GM12801 (cell line): ENCODE results near the gene BDKRB1.

ENCODE experiments used
- CTCF ChIP-seq: IDR thresholded peaks from one replicate; pipeline ENCODE4 v1.5.1; 2011; ENCODE audit warnings: control low read depth; ENCODE audit not compliant: insufficient read length; ENCODE audit errors: extremely low read depth

BDKRB1 gene

GRCh38 chr14:96243785-96244184 lies 12.2 kb upstream of the BDKRB1 start:
- no peak for TF ChIP-seq CTCF

GRCh38 chr14:96245710-96246538 lies 10.1 kb upstream of the BDKRB1 start:
- TF ChIP-seq CTCF = no peak

- no peak for TF ChIP-seq CTCF
Measured at GRCh38 chr14:96246539-96246847, 9.5 kb upstream of the BDKRB1 start.

- TF ChIP-seq CTCF = no peak
Measured at GRCh38 chr14:96247031-96247430, 9.0 kb upstream of the BDKRB1 start.

GRCh38 chr14:96249029-96249428 lies 7.0 kb upstream of the BDKRB1 start:
- no peak for TF ChIP-seq CTCF

GRCh38 chr14:96250485-96250884 lies 5.5 kb upstream of the BDKRB1 start:
- no peak for TF ChIP-seq CTCF

GRCh38 chr14:96251656-96252155 lies 4.3 kb upstream of the BDKRB1 start:
- TF ChIP-seq CTCF = no peak
